Osteocyte (in vitro differentiated cells): ENCODE results near the gene TENM4. TPM values are rescaled to one million over a fixed set of nuclear protein-coding genes. Genes with fewer than 3 reads are reported as not detected.

Experiments used
- DNase-seq: peaks from one replicate; pipeline ENCODE4 v3.0.0; 2021; ENCODE audit warnings: mixed read lengths; ENCODE audit not compliant: unreplicated experiment; ENCODE audit errors: extremely low spot score
- H3K27ac Mint-ChIP-seq: one replicate; pipeline ENCODE4 v1.8.0; 2021; ENCODE audit warnings: mild to moderate bottlenecking, mixed read lengths; ENCODE audit not compliant: unreplicated experiment
- H3K27me3 Mint-ChIP-seq: one replicate; pipeline ENCODE4 v1.8.0; 2021; ENCODE audit warnings: mixed read lengths; ENCODE audit not compliant: unreplicated experiment
- H3K36me3 Mint-ChIP-seq: one replicate; pipeline ENCODE4 v1.8.0; 2021; ENCODE audit warnings: mixed read lengths; ENCODE audit not compliant: unreplicated experiment
- H3K4me1 Mint-ChIP-seq: one replicate; pipeline ENCODE4 v1.8.0; 2021; ENCODE audit warnings: mixed read lengths; ENCODE audit not compliant: unreplicated experiment
- H3K4me3 Mint-ChIP-seq: one replicate; pipeline ENCODE4 v1.8.0; 2021; ENCODE audit warnings: mild to moderate bottlenecking, moderate library complexity, mixed read lengths; ENCODE audit not compliant: unreplicated experiment
- H3K9me3 Mint-ChIP-seq: one replicate; pipeline ENCODE4 v1.8.0; 2021; ENCODE audit warnings: mixed read lengths; ENCODE audit not compliant: unreplicated experiment
- total RNA-seq: library from RNA; stranded (reverse); gene quantifications from 2 replicates; pipeline ENCODE4 v1.2.1, GENCODE V29; 2021
- TF ChIP-seq, protein P1 (sequence below): fragments of 200-600 bp; sonication (generic); IDR thresholded peaks from 2 replicates; pipeline ENCODE4 v1.5.0; 2021; ENCODE audit warnings: antibody characterized with exemption, mild to moderate bottlenecking, moderate library complexity

Gene TENM4
- total RNA-seq, 1 donor from 2014 or later = 74.1 TPM

- no peak overlapping the region for H3K4me3 Mint-ChIP-seq
- TF ChIP-seq, protein P1, sequence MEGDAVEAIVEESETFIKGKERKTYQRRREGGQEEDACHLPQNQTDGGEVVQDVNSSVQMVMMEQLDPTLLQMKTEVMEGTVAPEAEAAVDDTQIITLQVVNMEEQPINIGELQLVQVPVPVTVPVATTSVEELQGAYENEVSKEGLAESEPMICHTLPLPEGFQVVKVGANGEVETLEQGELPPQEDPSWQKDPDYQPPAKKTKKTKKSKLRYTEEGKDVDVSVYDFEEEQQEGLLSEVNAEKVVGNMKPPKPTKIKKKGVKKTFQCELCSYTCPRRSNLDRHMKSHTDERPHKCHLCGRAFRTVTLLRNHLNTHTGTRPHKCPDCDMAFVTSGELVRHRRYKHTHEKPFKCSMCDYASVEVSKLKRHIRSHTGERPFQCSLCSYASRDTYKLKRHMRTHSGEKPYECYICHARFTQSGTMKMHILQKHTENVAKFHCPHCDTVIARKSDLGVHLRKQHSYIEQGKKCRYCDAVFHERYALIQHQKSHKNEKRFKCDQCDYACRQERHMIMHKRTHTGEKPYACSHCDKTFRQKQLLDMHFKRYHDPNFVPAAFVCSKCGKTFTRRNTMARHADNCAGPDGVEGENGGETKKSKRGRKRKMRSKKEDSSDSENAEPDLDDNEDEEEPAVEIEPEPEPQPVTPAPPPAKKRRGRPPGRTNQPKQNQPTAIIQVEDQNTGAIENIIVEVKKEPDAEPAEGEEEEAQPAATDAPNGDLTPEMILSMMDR = no peak
- DNase-seq = no peak
- H3K36me3 Mint-ChIP-seq = no peaks in the 10 kb centered on the region
- H3K4me1 Mint-ChIP-seq = no peaks in the 10 kb centered on the region
- peaks cover 3% of the 10 kb centered on the region for H3K27me3 Mint-ChIP-seq
- peaks cover 7% of the 10 kb centered on the region for H3K9me3 Mint-ChIP-seq
- H3K27ac Mint-ChIP-seq = no peak overlapping the region
Measured at GRCh38 chr11:79200398-79201070, 240.3 kb downstream of the TENM4 start.

- Mint-ChIP-seq H3K9me3 (peaks cover 7% of the 10 kb centered on the region), H3K27ac (no peak overlapping the region), H3K27me3 (peaks cover 3% of the 10 kb centered on the region), H3K36me3 (no peaks in the 10 kb centered on the region), H3K4me1 (no peaks in the 10 kb centered on the region), H3K4me3 (no peak overlapping the region)
- DNase-seq = peak; percentile 53
- TF ChIP-seq, protein P1 = no peak
Measured at GRCh38 chr11:79199729-79200354, 241.0 kb downstream of the TENM4 start.

GRCh38 chr11:79198898-79199250 is 242.0 kb downstream of the TENM4 start:
- no peak overlapping the region for H3K4me3 Mint-ChIP-seq
- peaks cover 3% of the 10 kb centered on the region for H3K9me3 Mint-ChIP-seq
- TF ChIP-seq, protein P1 = no peak
- H3K36me3 Mint-ChIP-seq = no peaks in the 10 kb centered on the region
- H3K27ac Mint-ChIP-seq = no peak overlapping the region
- no peak for DNase-seq
- H3K4me1 Mint-ChIP-seq = no peaks in the 10 kb centered on the region
- H3K27me3 Mint-ChIP-seq = peaks cover 3% of the 10 kb centered on the region

DNA sequence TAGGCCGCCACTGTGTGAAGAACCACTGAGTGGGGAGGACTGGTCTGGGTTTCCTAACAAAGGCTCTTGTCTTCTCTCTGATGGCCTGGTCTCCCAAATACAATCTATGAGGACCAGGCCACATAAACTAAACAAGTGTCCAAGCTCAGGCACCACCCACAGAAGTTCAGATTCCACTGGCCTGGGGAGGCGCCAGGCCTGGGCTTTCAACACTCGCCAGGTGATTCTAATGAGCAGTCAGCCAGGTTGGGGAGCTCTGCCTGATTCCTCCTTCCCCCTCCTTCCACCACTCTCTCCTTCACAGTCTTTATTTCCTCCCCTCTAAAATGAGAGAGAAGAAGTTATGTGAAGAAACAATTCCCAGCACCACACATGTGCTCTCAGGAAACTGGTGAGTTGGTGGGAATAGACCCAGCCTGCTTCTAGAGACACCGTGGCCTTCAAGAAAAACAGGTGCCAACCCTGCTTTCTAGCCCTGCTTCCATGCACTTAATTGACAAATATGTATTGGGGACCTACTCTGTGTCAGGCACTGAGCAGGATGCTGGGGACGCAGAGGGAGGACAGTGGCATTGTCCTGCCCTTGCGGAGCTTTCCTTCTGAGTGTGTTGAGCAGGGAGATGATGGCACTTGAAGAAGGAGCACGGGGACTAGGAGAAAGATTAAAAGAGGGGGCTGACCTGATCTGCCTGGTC is 242.5 kb downstream of the TENM4 start:
- DNase-seq = peak; percentile 57
- TF ChIP-seq, protein P1 = no peak
- Mint-ChIP-seq H3K27ac (no peak overlapping the region), H3K27me3 (no peaks in the 10 kb centered on the region), H3K4me1 (no peaks in the 10 kb centered on the region), H3K9me3 (no peaks in the 10 kb centered on the region), H3K36me3 (no peaks in the 10 kb centered on the region), H3K4me3 (no peak overlapping the region)

DNA sequence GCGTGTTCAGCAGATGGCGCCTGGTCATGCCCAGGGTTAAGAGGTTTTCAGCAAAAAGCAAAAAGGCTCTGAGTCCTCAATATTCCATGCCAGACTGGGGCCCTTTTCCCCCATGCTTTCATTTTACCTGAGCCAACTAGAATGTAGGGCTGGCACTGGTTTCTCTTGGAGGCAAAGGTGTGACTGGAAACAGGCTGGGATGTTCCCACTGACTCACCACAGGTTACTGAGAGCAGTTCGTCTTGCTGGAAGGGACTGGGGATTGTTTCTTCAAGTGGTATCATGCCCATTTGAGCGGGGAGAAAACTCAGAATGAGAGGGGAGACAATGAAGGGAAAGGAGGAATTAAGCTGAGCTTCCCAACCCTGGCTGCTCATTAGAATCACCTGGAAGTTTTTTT is 243.9 kb downstream of the TENM4 start:
- H3K36me3 Mint-ChIP-seq = no peaks in the 10 kb centered on the region
- H3K4me1 Mint-ChIP-seq = no peaks in the 10 kb centered on the region
- no peak for DNase-seq
- no peak overlapping the region for H3K27ac Mint-ChIP-seq
- no peaks in the 10 kb centered on the region for H3K9me3 Mint-ChIP-seq
- H3K4me3 Mint-ChIP-seq = no peak overlapping the region
- no peaks in the 10 kb centered on the region for H3K27me3 Mint-ChIP-seq
- TF ChIP-seq, protein P1 = no peak
